HepG2 (cell line): ENCODE results near the gene TSKU. TPM values are rescaled to one million over a fixed set of nuclear protein-coding genes. Genes with fewer than 3 reads are reported as not detected.

ENCODE experiments used
- EP300 ChIP-seq, 3 experiments: sonication (generic) in 1 of 3; formaldehyde crosslinking in 1 of 3; IDR thresholded peaks; 2 replicates each; pipeline versions ENCODE4 v1.5.1 to v1.6.1; 2011 to 2020; ENCODE audit warnings: low read depth in 2 of 3, low read length in 2 of 3, borderline replicate concordance in 1 of 3, improper control_type of control experiment in 1 of 3, mild to moderate bottlenecking in 1 of 3, missing genetic modification reagents in 1 of 3, moderate library complexity in 1 of 3
- FOSL2 ChIP-seq: sonication (generic); formaldehyde crosslinking; IDR thresholded peaks from 2 replicates; pipeline ENCODE4 v1.4.0; 2020; ENCODE audit warnings: missing genetic modification reagents
- NR2F6 ChIP-seq, 2 experiments: IDR thresholded peaks; 2 replicates each; pipeline ENCODE4 v1.6.1; 2016; ENCODE audit warnings: antibody characterized with exemption in 1 of 2, mild to moderate bottlenecking in 1 of 2
- ZMYM3 ChIP-seq: sonication (generic); formaldehyde crosslinking; IDR thresholded peaks from 2 replicates; pipeline ENCODE4 v1.5.1; 2020; ENCODE audit warnings: mild to moderate bottlenecking, missing genetic modification reagents
- ZNF225 ChIP-seq: sonication (generic); formaldehyde crosslinking; IDR thresholded peaks from 2 replicates; pipeline ENCODE4 v1.4.0; 2020; ENCODE audit warnings: mild to moderate bottlenecking, missing genetic modification reagents
- polyA plus RNA-seq, 8 experiments: library from polyadenylated mRNA; depleted of rRNA in 3 of 8; stranded (reverse) in 7 of 8; unstranded in 1 of 8; fragments of >200 nt; fragmentation: Illumina TruSeq in 4 of 8; extraction: Trizol in 4 of 8; gene quantifications; 2 replicates each; pipeline versions ENCODE4 v1.2.1 to v1.2.3, GENCODE V29; 2011 to 2016; ENCODE audit warnings: low read depth in 4 of 8, missing spikeins in 1 of 8, mixed read lengths in 1 of 8; ENCODE audit not compliant: insufficient read depth in 1 of 8
- total RNA-seq, 5 experiments: library from RNA; depleted of rRNA; stranded (reverse); fragments of >200 nt; fragmentation: Illumina TruSeq; extraction: Trizol; gene quantifications; 2 replicates each; pipeline ENCODE4 v1.2.3, GENCODE V29; 2016; ENCODE audit warnings: low read depth in 1 of 5
- TF ChIP-seq, protein P1 (sequence below): sonication (generic); formaldehyde crosslinking; IDR thresholded peaks from one replicate; pipeline ENCODE4 v1.5.1; 2020; ENCODE audit warnings: mild to moderate bottlenecking, missing genetic modification reagents; ENCODE audit errors: not compliant biosample characterization
- TF ChIP-seq, protein P2 (sequence below): sonication (generic); formaldehyde crosslinking; IDR thresholded peaks from 2 replicates; pipeline ENCODE4 v1.4.0; 2020; ENCODE audit warnings: mild to moderate bottlenecking, missing genetic modification reagents
- TF ChIP-seq, protein P3 (sequence below): IDR thresholded peaks from 2 replicates; pipeline ENCODE4 v1.6.1; 2012; ENCODE audit warnings: low read length, improper control_type of control experiment

The TSKU gene
- total and polyA plus RNA-seq, 2 of the 13 experiments (the other 11 are each of a cell fraction or from before 2014, with no cell fraction given): 20.3 to 21.4 TPM

DNA sequence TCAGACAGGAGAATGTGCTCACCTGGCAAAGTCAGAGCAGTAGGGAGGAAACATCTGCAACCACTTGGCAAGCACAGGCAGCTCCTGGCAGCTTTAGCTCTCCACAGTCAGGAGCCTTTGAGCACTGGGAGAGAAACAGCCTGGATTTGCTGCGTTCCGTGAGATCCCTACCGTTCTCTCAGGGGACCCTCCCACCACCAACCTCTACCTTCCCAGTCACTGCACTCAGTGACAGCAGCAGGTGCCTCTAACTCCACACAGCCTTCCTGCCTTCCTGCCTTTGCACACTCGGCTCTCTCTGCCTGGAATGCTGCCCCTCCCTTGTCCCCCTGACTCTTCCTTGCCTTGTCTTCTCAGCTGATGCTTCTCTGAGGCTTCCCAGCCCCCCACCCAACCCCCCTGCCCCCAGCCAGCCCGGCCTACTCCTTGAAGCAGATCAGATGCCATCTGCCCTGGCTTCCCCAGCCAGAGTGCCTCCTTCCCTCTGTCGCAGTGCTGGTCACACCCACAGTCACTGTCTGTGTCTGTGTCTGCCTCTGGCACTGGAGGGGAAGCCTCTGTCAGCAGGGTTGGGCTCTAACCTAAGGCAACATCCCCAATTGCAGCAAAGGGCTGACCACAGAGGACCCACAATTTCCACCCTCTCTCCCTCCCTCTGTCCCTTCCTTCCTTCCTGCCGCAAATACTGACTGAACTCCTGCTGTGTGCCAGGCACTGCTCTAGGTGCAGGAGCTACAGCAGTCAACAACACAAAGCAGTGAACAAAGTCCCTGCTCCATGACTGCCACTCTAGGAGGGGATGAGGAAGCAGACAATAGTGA is 14.9 kb upstream of the TSKU start (continued):
- TF ChIP-seq, protein P1, sequence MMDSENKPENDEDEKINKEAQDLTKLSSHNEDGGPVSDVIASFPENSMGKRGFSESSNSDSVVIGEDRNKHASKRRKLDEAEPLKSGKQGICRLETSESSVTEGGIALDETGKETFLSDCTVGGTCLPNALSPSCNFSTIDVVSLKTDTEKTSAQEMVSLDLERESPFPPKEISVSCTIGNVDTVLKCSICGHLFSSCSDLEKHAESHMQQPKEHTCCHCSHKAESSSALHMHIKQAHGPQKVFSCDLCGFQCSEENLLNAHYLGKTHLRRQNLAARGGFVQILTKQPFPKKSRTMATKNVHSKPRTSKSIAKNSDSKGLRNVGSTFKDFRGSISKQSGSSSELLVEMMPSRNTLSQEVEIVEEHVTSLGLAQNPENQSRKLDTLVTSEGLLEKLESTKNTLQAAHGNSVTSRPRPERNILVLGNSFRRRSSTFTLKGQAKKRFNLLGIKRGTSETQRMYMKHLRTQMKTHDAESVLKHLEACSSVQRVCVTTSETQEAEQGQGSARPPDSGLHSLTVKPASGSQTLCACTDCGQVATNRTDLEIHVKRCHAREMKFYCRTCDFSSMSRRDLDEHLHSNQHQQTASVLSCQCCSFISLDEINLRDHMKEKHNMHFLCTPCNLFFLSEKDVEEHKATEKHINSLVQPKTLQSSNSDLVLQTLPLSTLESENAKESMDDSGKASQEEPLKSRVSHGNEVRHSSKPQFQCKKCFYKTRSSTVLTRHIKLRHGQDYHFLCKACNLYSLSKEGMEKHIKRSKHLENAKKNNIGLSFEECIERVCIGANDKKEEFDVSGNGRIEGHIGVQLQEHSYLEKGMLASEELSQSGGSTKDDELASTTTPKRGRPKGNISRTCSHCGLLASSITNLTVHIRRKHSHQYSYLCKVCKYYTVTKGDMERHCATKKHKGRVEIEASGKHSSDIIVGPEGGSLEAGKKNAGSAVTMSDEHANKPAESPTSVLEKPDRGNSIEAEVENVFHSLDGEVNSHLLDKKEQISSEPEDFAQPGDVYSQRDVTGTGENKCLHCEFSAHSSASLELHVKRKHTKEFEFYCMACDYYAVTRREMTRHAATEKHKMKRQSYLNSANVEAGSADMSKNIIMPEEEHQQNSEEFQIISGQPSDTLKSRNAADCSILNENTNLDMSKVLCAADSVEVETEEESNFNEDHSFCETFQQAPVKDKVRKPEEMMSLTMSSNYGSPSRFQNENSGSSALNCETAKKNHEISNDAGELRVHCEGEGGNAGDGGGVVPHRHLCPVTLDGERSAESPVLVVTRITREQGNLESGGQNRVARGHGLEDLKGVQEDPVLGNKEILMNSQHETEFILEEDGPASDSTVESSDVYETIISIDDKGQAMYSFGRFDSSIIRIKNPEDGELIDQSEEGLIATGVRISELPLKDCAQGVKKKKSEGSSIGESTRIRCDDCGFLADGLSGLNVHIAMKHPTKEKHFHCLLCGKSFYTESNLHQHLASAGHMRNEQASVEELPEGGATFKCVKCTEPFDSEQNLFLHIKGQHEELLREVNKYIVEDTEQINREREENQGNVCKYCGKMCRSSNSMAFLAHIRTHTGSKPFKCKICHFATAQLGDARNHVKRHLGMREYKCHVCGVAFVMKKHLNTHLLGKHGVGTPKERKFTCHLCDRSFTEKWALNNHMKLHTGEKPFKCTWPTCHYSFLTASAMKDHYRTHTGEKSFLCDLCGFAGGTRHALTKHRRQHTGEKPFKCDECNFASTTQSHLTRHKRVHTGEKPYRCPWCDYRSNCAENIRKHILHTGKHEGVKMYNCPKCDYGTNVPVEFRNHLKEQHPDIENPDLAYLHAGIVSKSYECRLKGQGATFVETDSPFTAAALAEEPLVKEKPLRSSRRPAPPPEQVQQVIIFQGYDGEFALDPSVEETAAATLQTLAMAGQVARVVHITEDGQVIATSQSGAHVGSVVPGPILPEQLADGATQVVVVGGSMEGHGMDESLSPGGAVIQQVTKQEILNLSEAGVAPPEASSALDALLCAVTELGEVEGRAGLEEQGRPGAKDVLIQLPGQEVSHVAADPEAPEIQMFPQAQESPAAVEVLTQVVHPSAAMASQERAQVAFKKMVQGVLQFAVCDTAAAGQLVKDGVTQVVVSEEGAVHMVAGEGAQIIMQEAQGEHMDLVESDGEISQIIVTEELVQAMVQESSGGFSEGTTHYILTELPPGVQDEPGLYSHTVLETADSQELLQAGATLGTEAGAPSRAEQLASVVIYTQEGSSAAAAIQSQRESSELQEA (CRISPR knock-in tag): no peak
- TF ChIP-seq EP300 (IDR thresholded peaks at IDR 0.05; ENCODE audit: low read depth in 2 of 2, low read length in 2 of 2) (no peak), EP300 (CRISPR knock-in tag; IDR thresholded peaks at IDR 0.05; ENCODE audit: borderline replicate concordance) (peak; percentile 49; the same call in 1 of the 2 replicates), ZMYM3 (CRISPR knock-in tag) (peak; percentile 72), ZNF225 (CRISPR knock-in tag) (no peak), NR2F6 (IDR thresholded peaks at IDR 0.05) (no peak), NR2F6 (CRISPR knock-in tag; IDR thresholded peaks at IDR 0.05) (no peak), FOSL2 (CRISPR knock-in tag) (no peak)
- TF ChIP-seq, protein P2, sequence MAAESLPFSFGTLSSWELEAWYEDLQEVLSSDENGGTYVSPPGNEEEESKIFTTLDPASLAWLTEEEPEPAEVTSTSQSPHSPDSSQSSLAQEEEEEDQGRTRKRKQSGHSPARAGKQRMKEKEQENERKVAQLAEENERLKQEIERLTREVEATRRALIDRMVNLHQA: no peak
- TF ChIP-seq, protein P3, sequence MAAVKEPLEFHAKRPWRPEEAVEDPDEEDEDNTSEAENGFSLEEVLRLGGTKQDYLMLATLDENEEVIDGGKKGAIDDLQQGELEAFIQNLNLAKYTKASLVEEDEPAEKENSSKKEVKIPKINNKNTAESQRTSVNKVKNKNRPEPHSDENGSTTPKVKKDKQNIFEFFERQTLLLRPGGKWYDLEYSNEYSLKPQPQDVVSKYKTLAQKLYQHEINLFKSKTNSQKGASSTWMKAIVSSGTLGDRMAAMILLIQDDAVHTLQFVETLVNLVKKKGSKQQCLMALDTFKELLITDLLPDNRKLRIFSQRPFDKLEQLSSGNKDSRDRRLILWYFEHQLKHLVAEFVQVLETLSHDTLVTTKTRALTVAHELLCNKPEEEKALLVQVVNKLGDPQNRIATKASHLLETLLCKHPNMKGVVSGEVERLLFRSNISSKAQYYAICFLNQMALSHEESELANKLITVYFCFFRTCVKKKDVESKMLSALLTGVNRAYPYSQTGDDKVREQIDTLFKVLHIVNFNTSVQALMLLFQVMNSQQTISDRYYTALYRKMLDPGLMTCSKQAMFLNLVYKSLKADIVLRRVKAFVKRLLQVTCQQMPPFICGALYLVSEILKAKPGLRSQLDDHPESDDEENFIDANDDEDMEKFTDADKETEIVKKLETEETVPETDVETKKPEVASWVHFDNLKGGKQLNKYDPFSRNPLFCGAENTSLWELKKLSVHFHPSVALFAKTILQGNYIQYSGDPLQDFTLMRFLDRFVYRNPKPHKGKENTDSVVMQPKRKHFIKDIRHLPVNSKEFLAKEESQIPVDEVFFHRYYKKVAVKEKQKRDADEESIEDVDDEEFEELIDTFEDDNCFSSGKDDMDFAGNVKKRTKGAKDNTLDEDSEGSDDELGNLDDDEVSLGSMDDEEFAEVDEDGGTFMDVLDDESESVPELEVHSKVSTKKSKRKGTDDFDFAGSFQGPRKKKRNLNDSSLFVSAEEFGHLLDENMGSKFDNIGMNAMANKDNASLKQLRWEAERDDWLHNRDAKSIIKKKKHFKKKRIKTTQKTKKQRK: no peak
